ENCODE measurements around the gene MLF2.

MLF2 gene

DNA sequence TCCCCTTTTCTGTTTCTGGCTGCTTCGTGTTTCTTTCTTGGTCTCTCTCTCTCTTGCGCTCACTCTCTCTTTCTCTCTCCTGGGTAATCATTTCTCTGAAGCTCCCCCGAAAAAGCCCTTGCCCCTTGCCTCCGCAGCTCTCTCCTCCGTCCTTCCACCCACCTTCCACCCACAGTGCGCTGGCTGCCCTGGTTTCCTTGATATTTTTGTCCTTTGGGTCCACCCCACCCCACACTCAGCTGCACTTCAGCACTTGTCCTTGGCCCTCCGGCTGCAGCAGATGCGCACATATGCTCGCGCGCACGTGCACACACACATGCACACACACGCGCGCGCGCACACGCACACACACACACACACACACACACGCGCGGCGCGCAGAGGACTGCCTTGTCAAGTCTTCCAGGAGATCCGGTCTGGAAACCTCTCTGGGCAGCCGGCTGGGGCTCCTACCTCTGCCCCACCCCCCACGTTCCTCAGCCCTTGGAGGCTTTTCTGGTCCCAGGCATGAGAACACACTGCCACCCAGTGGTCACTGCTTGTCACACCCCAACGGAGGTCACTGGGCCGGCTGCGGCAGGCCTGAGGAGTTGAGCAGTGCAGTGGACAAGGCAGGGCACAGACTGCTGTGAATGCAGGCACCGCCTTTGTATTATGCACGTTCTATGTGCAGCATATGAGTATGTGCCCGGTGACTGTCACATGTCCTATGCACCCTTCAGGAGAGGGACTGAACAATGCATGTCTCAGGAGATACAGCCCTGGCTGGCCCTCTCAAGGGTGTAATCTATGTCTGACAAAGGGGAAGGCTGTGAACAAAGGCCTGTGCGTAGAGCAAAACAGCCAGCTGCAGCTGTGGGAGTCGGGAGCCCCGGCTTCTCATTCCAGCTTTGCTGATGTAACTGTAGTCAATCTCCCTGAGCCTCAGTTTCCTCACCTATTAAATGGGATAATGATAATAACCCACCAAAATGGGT lies 25.9 kb upstream of the MLF2 start:
- POLR2A ChIA-PET (ENCODE audit: low non-redundant PET): interaction anchor here (1.2 kb wide), 1 partner anchor 12 kb away, joined by 3 read pairs; no protein-coding TSS in a partner anchor

GRCh38 chr12:6778217-6778573 lies 25.3 kb upstream of the MLF2 start:
- CTCF ChIA-PET: interaction anchor here (0.5 to 1.6 kb wide), 7 partner anchors 15 to 294 kb away, joined by 3 to 10 read pairs (median 5); no protein-coding TSS in a partner anchor
- H3K27ac ChIP-seq: peak overlapping the region; percentile 42
- no peak for DNase-seq (ENCODE audit: low spot score)
- TF ChIP-seq CTCF (conservative IDR thresholded peaks at IDR 0.05; ENCODE audit: low read depth): no peak
- POLR2A ChIA-PET (ENCODE audit: low non-redundant PET): interaction anchor here (1.2 kb wide), 1 partner anchor 11 kb away, joined by 3 read pairs; no protein-coding TSS in a partner anchor

More for the DNA sequence above, 25.9 kb upstream of the MLF2 start:
- peak overlapping the region; percentile 42 for H3K27ac ChIP-seq
- CTCF ChIA-PET: interaction anchor here (0.5 to 1.6 kb wide), 8 partner anchors 14 to 294 kb away, joined by 3 to 10 read pairs (median 5); no protein-coding TSS in a partner anchor
- DNase-seq (ENCODE audit: low spot score): peak; percentile 80
- peak; percentile 76 for TF ChIP-seq CTCF (conservative IDR thresholded peaks at IDR 0.05; ENCODE audit: low read depth)

- CTCF ChIA-PET: interaction anchor here (0.6 to 0.8 kb wide), 3 partner anchors 14 to 114 kb away, joined by 3 to 4 read pairs (median 4); no protein-coding TSS in a partner anchor
- DNase-seq (ENCODE audit: low spot score): no peak
- H3K27ac ChIP-seq: no peak overlapping the region
- POLR2A ChIA-PET (ENCODE audit: low non-redundant PET): interaction anchor here (1.2 kb wide), 1 partner anchor 10 kb away, joined by 3 read pairs; no protein-coding TSS in a partner anchor
- no peak for TF ChIP-seq CTCF (conservative IDR thresholded peaks at IDR 0.05; ENCODE audit: low read depth)
Observed at GRCh38 chr12:6777386-6777785, 24.4 kb upstream of the MLF2 start.

DNA sequence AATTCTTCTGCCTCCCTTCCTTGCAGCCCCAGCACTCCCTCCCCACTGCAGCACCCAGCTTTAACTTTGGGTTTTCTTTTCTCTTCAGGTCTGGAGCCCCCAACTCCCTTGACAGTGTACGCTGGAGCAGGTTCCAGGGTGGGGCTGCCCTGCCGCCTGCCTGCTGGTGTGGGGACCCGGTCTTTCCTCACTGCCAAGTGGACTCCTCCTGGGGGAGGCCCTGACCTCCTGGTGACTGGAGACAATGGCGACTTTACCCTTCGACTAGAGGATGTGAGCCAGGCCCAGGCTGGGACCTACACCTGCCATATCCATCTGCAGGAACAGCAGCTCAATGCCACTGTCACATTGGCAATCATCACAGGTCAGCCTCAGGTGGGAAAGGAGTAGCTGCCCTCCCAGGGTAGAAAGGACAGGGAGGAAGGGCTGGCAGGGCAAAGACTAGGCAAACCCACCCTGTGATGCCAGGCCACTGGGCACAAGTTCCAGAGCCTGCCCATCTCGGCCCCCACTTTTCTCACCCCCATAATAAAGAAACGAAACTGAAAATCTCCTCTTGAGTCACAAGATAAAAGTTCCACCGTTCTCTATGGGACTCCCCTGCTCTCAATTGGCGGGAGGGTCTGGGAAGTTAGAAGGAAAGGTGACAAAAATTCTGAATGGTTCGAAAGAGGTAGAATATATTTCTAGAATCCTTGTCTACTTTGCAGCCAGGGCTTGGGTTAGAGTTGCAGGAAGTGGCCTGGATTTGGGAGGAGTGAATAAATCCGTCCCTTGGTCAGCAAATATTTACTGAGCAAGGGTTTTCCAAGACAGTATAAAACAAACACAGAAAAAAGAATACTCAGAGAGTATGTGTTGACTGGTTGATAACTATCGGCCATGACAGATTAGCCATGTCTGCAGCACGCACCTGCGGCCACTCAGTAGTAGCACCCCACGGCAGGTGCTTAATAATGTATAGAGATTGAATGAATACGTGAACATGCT lies 22.5 kb upstream of the MLF2 start:
- POLR2A ChIA-PET (ENCODE audit: low non-redundant PET): interaction anchor here (1.1 kb wide), 1 partner anchor 52 kb away, joined by 3 read pairs; the partner anchor contains the start of gene COPS7A

GRCh38 chr12:6774499-6775062 lies 21.6 kb upstream of the MLF2 start:
- CTCF ChIA-PET: interaction anchor here (0.6 to 1.3 kb wide), 4 partner anchors 21 to 110 kb away, joined by 3 to 6 read pairs (median 3); partner anchors contain the start of gene MLF2

More for the DNA sequence above, 22.5 kb upstream of the MLF2 start:
- H3K27ac ChIP-seq: no peak overlapping the region
- DNase-seq (ENCODE audit: low spot score): no peak
- no peak for TF ChIP-seq CTCF (conservative IDR thresholded peaks at IDR 0.05; ENCODE audit: low read depth)
- CTCF ChIA-PET: interaction anchor here (1.0 to 1.3 kb wide), 2 partner anchors 22 to 53 kb away, joined by 3 to 6 read pairs; partner anchors contain the start of gene MLF2

More at GRCh38 chr12:6774499-6775062, 21.6 kb upstream of the MLF2 start:
- no peak for TF ChIP-seq CTCF (conservative IDR thresholded peaks at IDR 0.05; ENCODE audit: low read depth)
- no peak for DNase-seq (ENCODE audit: low spot score)
- H3K27ac ChIP-seq: no peak overlapping the region
- POLR2A ChIA-PET (ENCODE audit: low non-redundant PET): interaction anchor here (1.1 kb wide), 1 partner anchor 51 kb away, joined by 3 read pairs; the partner anchor contains the start of gene COPS7A

All from RWPE1 (cell line).